Measurements from ENCODE around the gene PPCS. TPM values are rescaled to one million over a fixed set of nuclear protein-coding genes. Genes with fewer than 3 reads are reported as not detected.

Gene PPCS
- total RNA-seq (2021; ENCODE audit: unreplicated experiment) (53.2 TPM), Bru-seq, nascent RNA (percentile 93 among the genes with signal in this experiment), BruChase-seq, experiment 1, labeled RNA remaining after a 6-hour chase (percentile 96 among the genes with signal in this experiment), BruChase-seq, experiment 2, labeled RNA remaining after a 2-hour chase (percentile 94 among the genes with signal in this experiment)
- polyA plus RNA-seq (2012): 32.1 and 36.0 TPM in 2 replicates
- long read RNA-seq, transcript PPCS-201 (3 exons, 984 nt): minor isoform, 7 of 81 reads
- long read RNA-seq, transcript PPCS-203 (3 exons, 1,431 nt): major isoform, 54 of 81 reads
- long read RNA-seq, partial matches to known transcripts: 0 of 81 reads
- long read RNA-seq, other reads (novel, unspliced or antisense): 15 of 81 reads

- BruUV-seq (replicated peaks): TSS peak; percentile 80
- CTCF ChIA-PET: no interaction called here
- H3K79me2 ChIP-seq (ENCODE audit: insufficient read depth, low read length): peaks cover 18% of the 10 kb centered on the region
- peak; percentile 75 for DNase-seq (ENCODE audit: low read depth, low spot score)
- no peaks in the 10 kb centered on the region for H3K9me3 ChIP-seq (ENCODE audit: control insufficient read depth in 1 of 2, insufficient read depth in 1 of 2, low read depth in 1 of 2, low read length in 2 of 2)
- peak; percentile 92 for ATAC-seq
- peaks cover 0 to 16% of the 10 kb centered on the region in 2 experiments; a peak in 3 of 4 replicates for H3K4me1 ChIP-seq (ENCODE audit: control insufficient read depth in 1 of 2, insufficient read depth in 2 of 2, low read length in 2 of 2)
- peak within 1 kb of the TSS; percentile 93 for H3K27ac ChIP-seq (ENCODE audit: low read depth, low read length)
- POLR2A ChIA-PET: interaction anchor here (1.1 kb wide), 1 partner anchor 10 kb away, joined by 4 read pairs; no protein-coding TSS in a partner anchor
- H3K4me2 ChIP-seq (ENCODE audit: low read length): peak within 1 kb of the TSS; percentile 95
- TF ChIP-seq ZFX (IDR thresholded peaks at IDR 0.05) (peak; percentile 98; the same call in 1 of the 2 replicates), POLR2AphosphoS5 (IDR thresholded peaks at IDR 0.05; ENCODE audit: low read depth, low read length) (peak; percentile 97), EZH2phosphoT487 (IDR thresholded peaks at IDR 0.05; ENCODE audit: borderline replicate concordance) (no peak), FOSL1 (IDR thresholded peaks at IDR 0.05; ENCODE audit: low read depth) (no peak), SRF (IDR thresholded peaks at IDR 0.05; ENCODE audit: low read depth) (no peak), RAD21 (IDR thresholded peaks at IDR 0.05; ENCODE audit: low read depth) (no peak), EGR1 (IDR thresholded peaks at IDR 0.05; ENCODE audit: low read depth) (peak; percentile 97), ZNF274 (IDR thresholded peaks at IDR 0.05; ENCODE audit: low read depth, low read length) (no peak), REST (IDR thresholded peaks at IDR 0.05; ENCODE audit: low read depth) (no peak), YY1 (IDR thresholded peaks at IDR 0.05; ENCODE audit: extremely low read depth, insufficient replicate concordance, low read depth, low read length) (peak; percentile 69), SP1 (IDR thresholded peaks at IDR 0.05; ENCODE audit: low read depth) (no peak), POLR2A (IDR thresholded peaks at IDR 0.05; ENCODE audit: borderline replicate concordance, extremely low read depth, insufficient read depth, insufficient read length) (peak; percentile 66), MAX (IDR thresholded peaks at IDR 0.05) (peak; percentile 89), ATF3 (IDR thresholded peaks at IDR 0.05) (no peak)
- H4K20me1 ChIP-seq (ENCODE audit: insufficient read depth): no peaks in the 10 kb centered on the region
- H3K9ac ChIP-seq (ENCODE audit: low read length): peak within 1 kb of the TSS; percentile 94
- peak within 1 kb of the TSS; percentile 87 for H2AFZ ChIP-seq (ENCODE audit: low read depth, low read length, poor library complexity, severe bottlenecking)
- peaks cover 19 to 22% of the 10 kb centered on the region in 2 experiments; a peak in 3 of 4 replicates for H3K36me3 ChIP-seq (ENCODE audit: control insufficient read depth in 1 of 2, insufficient read depth in 2 of 2, low read length in 2 of 2)
- H3K9me2 ChIP-seq (ENCODE audit: insufficient read depth): no peaks in the 10 kb centered on the region
- peak within 1 kb of the TSS; percentile 88 to 95 for H3K4me3 ChIP-seq (replicated peaks in 1 of 2; ENCODE audit: low read depth in 1 of 2, low read length in 2 of 2)
- intact Hi-C loops (cut with micrococcal nuclease): loop anchor here (5.0 kb wide), 1 partner anchor 119 kb away; the partner anchor contains the start of gene FOXJ3
- RAD21 ChIA-PET (ENCODE audit: low non-redundant PET in 1 of 2, low total read pairs in 2 of 2, uncharacterized antibody in 2 of 2, unreplicated experiment in 2 of 2): no interaction called here
- H3K27me3 ChIP-seq (ENCODE audit: insufficient read depth, low read length): no peaks in the 10 kb centered on the region
Measured at GRCh38 chr1:42456010-42456753, at the start of gene PPCS, which contains the start of gene ZMYND12. Gene PPCS, plus strand, starts transcription at chr1:42456543. Its CDS starts 23 bp downstream, at chr1:42456566. Gene ZMYND12, minus strand, starts transcription at chr1:42456022. Its CDS starts 25 bp downstream, at chr1:42455997.

Measured in HCT116 (cell line).